HG03571 (cell line): ENCODE results near the gene ZMYM1.
"Not testable (repeated sequence)": the region's sequence is repeated elsewhere in the genome, so short reads cannot be mapped to it uniquely, and the experiment has no call there.

Experiments
- ATAC-seq: cut with Tn5 transposase; IDR thresholded peaks from one replicate; pipeline ENCODE4 v1.9.1; 2021; ENCODE audit not compliant: unreplicated experiment

The ZMYM1 gene

GRCh38 chr1:35073265-35073811, 5.8 kb upstream of the ZMYM1 start:
- ATAC-seq = no peak

GRCh38 chr1:35076426-35076825, 2.8 kb upstream of the ZMYM1 start:
- ATAC-seq = not testable (repeated sequence)

- ATAC-seq = no peak
Observed at GRCh38 chr1:35080171-35080854, 1.1 kb downstream of the ZMYM1 start.

- no peak for ATAC-seq
Observed at GRCh38 chr1:35085421-35085820, 6.2 kb downstream of the ZMYM1 start.

- ATAC-seq = no peak
Observed at GRCh38 chr1:35097224-35097623, 18.0 kb downstream of the ZMYM1 start.

GRCh38 chr1:35111106-35111505, 31.9 kb downstream of the ZMYM1 start:
- ATAC-seq = no peak

- no peak for ATAC-seq
Observed at GRCh38 chr1:35112668-35113067, 33.5 kb downstream of the ZMYM1 start.

GRCh38 chr1:35115459-35116383, 36.5 kb downstream of the ZMYM1 start:
- ATAC-seq = no peak

- ATAC-seq = peak; percentile 71
Observed at GRCh38 chr1:35120458-35121133, 41.4 kb downstream of the ZMYM1 start.

- ATAC-seq = no peak
Observed at GRCh38 chr1:35122311-35122710, 43.1 kb downstream of the ZMYM1 start.

- ATAC-seq = no peak
Observed at GRCh38 chr1:35126546-35126945, 47.4 kb downstream of the ZMYM1 start.

GRCh38 chr1:35129080-35129479, 49.9 kb downstream of the ZMYM1 start:
- no peak for ATAC-seq

GRCh38 chr1:35136780-35137179, 57.6 kb downstream of the ZMYM1 start:
- ATAC-seq = no peak

GRCh38 chr1:35137590-35137989, 58.4 kb downstream of the ZMYM1 start:
- ATAC-seq = not testable (repeated sequence)

GRCh38 chr1:35142294-35142693, 63.1 kb downstream of the ZMYM1 start:
- not testable (repeated sequence) for ATAC-seq

GRCh38 chr1:35142728-35143127, 63.5 kb downstream of the ZMYM1 start:
- ATAC-seq = not testable (repeated sequence)

GRCh38 chr1:35143737-35144508, 64.7 kb downstream of the ZMYM1 start:
- ATAC-seq = no peak

GRCh38 chr1:35145892-35146549, 66.8 kb downstream of the ZMYM1 start:
- ATAC-seq = not testable (repeated sequence)

GRCh38 chr1:35151220-35151619, 72.0 kb downstream of the ZMYM1 start:
- no peak for ATAC-seq

GRCh38 chr1:35164893-35165292, 85.7 kb downstream of the ZMYM1 start:
- no peak for ATAC-seq
